SKM-1 (cell line): ENCODE data around the gene NOTCH2NLA.
"Not testable (repeated sequence)": the region's sequence is repeated elsewhere in the genome, so short reads cannot be mapped to it uniquely, and the experiment has no call there.

Experiments
- DNase-seq: peaks from one replicate; lab custom pipeline; 2025; ENCODE audit not compliant: unreplicated experiment; lab: John Stamatoyannopoulos, UW

Gene NOTCH2NLA

DNA sequence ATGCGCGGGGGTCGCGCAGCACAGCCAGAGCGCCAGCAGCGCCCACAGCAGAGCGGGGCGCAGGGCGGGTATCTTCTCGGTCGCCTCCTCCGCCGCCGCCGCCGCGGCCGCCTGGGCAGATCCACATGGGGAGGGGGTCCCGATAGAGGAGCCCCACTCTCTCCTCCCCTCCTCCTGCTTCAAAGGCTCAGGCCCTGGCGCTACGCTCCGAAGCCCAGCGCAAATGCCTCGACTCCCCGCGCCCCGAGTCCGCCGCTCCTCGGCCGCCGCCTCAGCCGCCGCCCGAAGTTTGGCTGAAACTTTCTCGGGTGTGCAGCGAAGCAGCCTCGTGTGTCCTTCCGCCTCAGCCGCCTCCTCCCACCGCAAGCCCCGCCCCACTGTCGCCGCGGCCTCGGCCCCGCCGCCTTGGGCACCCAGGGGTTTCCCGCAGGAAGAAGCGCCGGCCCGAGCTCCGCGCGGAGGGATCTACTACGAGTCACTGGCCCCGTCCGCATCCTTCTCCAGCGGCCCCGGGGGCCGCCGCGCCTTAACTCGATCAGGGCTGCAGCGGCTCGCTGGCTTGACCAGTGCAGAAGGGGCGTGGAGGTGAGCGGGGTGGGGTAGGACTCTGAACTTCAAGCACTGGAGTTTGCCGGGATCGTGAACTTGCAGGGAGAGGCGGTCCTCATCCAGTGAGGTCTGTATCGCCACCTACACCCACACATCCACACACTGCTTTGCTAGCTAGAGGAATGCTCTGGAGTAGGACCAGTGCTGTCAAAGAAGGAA, at the start of gene NOTCH2NLA:
NOTCH2NLA (minus strand) TSS at position 312 of the 768 bp plus-strand sequence. CDS start 39,684 bp downstream, outside the sequence.
- DNase-seq = not testable (repeated sequence)

DNA sequence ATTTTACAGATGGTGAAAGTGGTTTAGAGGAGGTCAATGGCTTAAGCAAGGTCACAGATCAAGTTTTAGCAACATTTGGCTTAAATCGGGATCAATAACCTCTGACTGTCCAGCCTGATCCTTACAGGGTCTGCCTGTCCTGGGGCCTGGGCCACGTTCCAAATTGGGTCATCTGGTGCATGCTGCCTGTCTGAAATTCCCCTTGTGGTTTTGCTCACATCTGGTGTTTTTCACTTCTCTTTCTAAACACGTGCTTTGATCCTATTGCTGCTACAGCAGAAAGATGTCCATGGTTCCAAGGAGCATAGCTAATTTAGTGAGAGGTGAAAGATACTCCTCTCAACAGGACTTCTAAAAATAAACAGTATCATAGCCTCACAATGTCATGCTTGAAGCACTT, 49.5 kb upstream of the NOTCH2NLA start:
- DNase-seq = not testable (repeated sequence)

DNA sequence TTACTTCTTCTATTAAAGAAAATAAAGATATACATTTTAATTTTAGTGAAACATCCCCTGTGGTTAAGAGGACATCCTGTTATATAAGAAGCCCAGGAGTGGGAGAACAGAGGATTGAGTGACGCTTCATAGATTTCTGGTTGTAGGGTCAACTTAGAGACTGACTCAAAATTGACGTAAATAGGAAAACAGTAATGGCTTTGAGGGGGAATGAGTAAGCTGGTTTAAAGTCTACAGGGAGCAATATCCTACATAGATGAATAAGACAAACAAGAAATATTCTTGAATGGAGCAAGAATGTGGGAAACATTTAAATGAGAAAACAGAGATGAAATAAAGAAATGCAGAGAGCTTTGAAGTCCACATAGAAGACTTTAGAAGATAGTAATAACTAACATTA, 48.3 kb upstream of the NOTCH2NLA start:
- DNase-seq = not testable (repeated sequence)

DNA sequence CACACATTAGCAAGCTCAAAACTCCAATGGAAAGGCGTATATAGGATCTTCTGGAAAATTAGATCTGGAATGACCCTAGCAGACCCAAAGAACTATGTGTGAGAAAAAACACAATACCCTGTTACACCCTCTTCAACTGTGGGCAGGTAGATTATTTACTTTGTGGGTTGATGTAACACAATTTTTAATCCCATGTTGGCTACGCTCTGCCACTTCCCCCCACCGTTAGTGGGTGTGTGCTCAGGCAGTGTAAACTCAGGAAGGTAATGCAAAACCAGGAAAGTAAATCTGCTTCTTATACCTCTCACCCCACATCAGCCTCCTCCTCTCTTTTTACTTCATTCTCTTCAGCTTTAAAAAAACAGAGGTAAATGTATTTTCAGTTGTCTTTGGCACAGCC, 45.3 kb upstream of the NOTCH2NLA start:
- DNase-seq = not testable (repeated sequence)

DNA sequence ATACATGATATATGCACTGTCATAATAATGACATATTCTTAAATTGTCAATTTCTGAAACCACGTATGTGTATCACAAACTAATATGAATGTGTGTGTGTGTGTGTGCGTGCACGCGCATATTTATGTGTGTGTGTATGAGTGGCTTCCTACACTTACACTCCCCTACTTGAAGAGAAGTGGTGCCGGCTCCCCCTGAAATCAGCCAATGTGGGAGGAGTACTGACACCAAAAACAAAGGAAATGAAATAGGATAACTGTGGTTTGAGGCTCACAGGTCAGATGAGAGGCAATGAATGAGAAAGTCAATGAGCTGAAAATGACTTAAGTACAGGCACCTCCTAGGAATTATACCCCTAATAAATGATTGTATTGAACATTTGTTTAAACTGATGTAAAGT, 44.4 kb upstream of the NOTCH2NLA start:
- not testable (repeated sequence) for DNase-seq

DNA sequence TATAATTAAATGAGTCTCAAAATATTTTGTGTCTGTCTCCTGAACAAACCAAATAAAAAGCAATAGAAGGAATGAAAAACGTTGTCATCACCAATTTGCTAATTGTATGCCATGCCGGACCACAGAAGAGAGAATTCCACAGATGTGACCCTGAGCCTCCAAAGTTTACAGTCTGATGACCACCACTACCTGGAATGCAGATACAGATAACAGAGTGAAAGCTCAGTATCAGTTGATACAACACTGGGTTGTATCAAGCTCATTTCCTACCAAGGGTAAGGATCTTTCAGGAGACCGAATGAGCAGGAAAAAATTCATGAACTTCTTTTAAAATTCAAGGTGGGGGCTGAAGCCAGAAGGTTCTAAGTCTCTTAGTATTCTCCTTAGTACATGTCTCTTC, 43.9 kb upstream of the NOTCH2NLA start:
- DNase-seq = not testable (repeated sequence)

DNA sequence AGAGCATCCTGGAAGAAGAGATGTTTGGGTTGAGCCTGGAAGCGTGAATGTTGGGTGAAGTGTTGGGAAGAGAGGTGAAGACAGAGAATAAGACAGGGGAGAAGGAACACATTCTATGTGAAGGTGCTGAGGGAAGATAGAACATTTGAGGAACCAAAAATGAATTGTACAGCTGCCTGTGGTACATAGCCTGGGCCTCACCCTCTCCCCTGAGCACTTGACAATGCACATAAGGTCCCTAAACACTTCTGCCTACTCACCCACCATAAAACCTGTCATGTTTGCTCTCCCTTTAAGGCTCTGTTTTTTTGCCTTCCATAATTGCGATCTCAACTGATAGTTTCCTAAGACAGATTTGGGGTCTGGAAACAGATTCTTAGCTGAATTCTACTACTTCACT, 43.2 kb upstream of the NOTCH2NLA start:
- not testable (repeated sequence) for DNase-seq

DNA sequence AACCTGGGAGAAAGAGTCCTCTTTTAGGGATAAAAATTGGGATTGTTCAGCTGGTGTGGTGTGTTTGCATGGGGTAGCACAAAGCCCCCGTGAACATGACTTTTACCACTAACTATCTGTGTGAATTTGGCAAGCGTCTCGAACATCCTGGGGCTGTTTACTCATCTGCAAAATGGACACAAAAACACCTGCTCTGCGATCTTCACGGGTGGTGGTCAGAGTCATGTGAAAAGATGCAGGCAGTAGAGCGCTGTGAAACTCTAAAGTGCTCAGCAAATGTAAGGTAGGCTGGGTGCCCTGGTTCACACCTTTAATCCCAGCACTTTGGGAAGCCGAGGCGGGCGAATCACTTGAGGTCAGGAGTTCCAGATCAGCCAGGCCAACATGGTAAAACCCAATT, 41.3 kb upstream of the NOTCH2NLA start:
- DNase-seq = not testable (repeated sequence)

DNA sequence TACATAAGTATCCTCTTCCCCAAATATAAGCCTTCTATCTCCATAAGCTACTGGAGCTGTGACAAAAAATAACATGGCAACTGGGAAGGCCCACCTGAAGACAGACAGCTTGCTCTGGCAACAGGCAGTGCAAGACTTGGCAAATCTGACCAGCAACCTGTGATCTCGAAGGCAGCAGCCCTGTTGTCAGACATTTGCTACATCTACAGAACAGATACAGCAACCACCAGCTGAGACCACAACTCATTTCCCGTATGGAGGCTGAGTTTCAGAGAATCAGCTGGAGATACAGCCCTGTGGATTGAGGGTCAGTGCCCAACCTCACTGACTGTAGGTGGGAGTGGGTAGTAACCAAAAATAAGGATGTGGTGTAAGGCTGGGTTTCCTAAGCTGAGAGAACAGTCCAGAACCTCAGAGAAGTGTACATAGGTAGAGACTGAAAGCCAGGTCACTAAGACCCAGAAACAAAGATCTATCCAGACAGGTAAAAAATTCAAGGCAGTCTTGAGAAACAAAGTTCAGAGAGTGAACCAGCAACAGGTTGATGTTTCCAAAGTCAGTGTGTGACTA, 37.4 kb upstream of the NOTCH2NLA start:
- not testable (repeated sequence) for DNase-seq

DNA sequence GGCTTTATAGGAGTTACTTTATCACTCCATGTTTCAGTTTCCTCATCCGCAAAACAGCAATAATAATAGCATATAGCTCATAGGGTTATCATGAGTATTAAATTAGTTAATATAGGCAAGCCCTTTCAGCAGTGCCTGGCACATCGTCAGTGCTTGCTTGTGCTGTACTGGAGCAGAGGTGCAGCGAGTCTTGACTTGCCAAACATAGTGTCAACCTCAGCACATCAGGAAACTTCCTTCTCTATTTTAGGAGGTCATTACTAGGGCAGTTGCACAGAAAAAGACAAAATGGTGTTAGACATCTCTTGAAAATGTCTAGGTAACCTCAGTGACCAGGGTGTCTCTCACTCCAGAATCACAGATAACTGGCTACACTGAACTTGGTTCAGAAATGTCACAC, 35.9 kb upstream of the NOTCH2NLA start:
- DNase-seq = not testable (repeated sequence)

DNA sequence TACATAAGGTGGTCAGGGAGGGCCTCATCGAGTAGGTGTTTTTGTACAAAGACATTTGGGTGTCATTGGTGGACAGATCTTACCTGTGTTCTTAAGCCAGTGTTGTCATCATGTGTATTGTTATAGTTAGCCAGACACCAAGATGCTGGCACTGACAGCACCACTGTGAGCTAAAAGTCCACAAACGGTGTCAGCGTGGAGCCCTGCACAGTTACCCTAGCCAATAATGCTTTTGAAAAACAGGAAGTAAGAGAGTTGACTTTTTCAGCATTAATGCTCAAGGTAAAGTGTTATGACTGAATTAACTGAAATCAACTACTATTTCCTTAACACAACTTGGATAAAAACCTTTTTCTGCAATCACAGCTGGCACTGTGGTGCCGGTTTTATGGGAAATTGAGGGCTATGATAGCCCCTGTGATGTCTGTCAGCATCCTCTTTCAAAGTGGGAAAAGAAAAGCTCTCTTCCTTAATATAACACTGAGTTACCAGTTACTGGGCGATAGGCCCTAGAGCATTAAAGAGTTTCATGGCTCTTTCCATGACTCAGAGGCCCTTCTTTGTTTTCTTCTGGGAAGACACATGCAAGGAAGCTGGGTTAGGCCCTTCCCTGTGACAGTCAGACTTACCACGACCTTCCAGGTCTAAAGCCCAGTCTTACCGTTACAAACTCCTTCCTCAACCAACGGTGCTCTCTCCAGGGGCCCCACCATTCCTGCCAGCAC, 31.3 kb upstream of the NOTCH2NLA start:
- not testable (repeated sequence) for DNase-seq

DNA sequence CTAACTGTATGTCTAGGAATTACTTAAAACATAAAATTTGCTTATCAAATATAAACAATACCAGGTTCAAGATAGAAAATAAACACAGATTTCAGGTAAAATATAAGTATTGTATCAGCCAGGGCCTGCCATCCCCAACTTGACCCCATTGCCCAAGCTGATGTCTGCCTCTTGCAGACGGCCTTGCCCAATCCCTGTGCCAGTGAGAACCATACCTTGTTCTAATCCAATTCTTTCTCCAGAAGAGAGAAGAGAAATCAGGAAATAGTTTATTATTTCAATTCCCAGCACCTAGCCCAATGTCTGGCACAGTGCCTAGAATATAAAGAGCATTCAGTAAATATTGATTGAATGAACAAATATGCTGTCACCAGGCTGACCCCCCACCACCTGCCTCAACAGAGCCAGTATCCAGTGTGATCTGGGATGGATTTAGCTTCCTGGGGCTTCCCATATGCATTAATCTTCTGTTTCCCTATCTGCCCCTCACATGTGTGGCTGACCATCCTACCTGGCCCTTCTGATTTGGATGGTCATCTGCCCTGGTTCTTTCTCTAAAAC, 29.3 kb upstream of the NOTCH2NLA start:
- not testable (repeated sequence) for DNase-seq

DNA sequence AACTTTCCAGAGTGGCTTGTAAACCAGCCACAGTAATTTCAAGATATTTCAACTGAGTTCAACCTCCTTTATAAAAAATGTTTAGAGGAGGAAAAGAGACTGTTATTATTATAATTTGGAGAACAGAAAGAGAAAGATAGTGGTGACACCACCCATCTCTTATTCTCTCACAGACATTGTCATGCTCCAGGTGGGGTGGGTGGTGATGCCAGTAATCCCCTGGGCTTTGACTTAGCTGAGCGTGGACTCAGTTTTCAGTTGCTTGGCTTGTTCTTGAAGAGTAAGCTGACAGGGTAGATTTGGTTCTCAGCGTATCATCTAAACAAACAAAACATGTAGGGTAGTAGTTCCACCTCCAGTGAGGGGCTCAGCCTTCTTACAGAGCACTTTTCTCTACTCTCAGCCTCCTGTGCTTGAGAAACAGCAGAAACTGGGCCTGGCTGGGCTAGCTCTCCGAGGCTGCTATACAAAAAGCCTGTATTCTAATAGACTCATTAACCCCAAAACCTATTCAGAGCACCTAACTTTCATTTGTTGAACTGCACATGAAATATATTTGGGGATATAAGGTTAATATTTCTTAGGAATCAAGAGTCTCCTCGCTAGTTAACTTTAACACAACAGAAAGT, 25.9 kb upstream of the NOTCH2NLA start:
- not testable (repeated sequence) for DNase-seq

DNA sequence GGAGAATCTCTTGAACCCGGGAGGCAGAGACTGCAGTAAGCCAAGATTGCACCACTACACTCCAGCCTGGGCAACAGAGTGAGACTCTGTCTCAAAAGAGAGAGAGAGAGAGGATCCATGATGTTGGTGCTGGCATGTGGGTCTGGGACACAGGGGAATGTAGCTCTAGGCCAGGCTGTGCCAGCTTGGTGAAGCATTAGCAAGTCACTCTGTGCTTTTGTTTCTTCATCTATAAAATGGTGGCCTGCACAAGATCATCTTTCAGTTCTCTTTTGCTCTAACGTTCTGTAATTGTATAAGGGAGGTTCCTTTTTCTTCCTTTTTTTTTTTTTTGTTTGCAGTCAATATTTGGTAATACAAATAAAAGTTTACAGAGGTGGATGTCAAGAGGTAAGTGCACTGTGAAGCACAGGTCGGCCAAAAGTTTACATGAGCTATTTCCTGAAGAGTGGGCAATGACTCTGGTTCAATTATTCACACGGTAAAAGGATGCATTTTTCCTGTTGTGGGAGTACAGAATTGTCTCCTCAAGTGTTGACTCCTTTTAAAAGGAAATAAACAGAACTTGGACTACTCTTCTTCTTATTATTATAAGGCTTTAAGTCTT, 24.5 kb upstream of the NOTCH2NLA start:
- DNase-seq = not testable (repeated sequence)

DNA sequence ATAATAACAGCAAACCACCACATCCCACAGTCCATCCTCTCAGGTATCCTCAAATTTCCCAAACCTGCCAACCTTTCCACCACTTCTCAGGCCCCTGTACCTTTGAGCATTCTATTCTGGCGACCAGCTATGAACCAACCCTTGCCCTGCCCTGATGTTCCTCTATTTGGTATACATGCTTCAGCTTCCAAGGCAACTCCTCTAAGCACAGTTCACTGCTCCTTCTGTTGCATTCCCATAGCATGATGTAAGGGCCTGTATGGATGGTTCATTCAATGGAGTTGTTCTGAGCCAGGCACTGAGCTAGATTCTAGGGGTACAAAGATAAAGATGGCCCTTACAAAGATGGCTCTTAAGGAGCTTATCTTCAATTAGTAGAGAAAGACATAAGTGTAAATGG, 22.7 kb upstream of the NOTCH2NLA start:
- not testable (repeated sequence) for DNase-seq

DNA sequence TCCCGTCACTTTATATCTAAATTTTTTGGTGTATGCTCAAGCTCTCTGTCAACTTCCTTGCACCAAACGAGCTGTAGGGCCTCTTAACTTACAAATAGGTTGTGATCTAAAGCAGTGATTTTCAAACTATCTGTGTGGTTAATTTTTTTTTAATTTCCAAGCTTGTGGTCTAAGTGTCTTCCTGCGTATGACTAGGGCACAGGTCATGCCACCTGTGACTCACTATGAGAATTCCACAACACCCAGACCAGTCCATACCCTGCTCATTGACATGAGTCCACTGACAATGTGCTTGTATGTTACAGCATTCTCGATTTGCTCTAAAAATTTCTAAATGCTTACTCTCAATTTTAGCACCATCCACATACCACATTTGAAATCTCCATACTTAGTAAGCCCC, 19.8 kb upstream of the NOTCH2NLA start:
- DNase-seq = not testable (repeated sequence)

DNA sequence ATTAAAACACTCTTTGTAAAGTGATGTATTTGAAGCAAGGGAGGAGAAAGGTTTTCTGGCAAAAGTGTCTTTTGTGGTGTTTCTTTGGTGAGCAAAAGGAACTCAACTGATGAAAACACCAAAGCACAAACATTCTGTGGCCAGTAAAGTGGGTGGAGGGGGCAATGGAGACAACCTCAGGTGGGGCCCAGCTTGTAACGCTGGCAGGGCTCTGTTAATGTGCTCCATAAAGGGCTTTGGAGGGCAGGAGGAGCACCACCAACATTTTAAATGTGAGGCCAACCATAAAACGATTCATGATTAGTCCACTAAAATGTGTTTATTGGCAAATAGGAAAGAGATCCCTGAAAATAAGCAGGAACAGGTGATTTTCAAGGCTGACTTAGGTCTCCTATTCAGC, 7.8 kb upstream of the NOTCH2NLA start:
- DNase-seq = not testable (repeated sequence)

DNA sequence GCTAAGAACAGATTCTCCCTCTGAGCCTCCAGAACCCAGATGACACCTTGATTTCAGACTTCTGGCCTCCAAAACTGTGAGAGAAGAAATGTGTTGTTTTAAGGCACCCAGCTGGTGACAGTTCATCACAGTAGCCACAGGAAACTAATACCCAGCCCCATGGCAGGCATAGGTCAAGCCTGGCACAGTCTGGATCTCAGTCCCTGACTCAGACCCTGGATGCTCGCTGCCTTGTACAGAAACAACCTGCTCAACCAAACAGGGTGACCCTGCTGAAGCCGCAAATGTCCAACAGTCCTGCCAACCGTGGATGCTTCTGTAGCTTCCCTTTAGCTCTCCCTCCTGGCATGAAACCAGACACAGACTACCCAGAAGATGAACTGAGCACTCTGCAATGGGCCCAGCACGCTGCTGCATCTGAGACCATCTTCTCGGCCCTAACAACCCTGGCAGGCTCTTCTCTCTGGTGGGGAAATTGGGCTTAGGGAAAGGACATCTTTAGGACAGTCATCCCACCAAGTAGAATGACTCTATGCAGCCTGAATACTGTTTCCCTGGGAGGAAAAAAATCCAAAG, 7.3 kb upstream of the NOTCH2NLA start:
- DNase-seq = not testable (repeated sequence)

DNA sequence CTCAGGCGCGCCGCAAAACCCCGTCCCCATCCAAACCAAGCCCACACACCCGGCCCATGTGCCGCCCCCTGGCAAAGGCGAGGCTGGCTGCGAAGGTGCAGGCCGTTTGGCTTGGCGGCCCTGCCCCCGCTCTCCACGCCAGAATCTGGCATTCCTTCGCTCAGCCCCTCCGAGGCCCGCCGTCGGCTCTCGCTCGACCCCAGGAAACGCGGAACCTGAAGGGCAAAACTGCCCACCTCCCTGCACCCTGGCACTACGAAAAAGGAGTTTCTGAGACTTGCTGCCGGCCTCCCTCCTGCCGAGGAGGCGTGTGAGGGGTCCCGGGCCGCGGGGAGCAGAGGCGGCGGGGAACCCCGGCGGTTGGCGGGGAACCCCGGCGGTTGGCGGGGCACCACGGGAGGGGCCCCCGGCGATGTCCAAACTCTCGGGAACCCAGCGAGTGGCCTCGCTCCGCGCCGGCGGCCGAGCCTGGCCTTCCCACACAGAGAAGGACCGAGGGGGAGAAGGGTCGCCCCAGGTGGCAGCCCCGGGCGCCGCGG, 608 bp downstream of the NOTCH2NLA start:
- DNase-seq = not testable (repeated sequence)

DNA sequence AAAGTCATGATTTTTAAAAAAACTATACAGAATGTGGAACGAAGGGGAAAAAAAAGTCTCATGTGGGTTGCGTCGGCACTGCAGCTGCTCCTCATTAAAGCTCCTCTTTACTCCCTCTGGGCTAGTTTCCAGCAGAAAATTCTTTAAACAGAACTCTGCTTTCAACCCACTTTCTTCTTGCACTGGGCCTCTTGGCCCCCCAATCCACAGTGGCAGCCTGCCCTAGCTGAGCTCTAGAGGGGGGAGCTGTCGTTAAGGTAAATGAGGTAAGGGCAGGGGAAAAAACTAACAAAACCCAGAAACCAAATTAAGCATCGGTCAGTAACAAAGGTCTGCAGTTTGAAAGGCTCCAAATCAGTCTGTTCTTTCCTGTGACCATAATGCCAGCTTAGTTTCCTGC, 54.3 kb downstream of the NOTCH2NLA start:
- not testable (repeated sequence) for DNase-seq
